Glutamatergic neuron (in vitro differentiated cells): ENCODE results near the gene PCDHA7. TPM values are rescaled to one million over a fixed set of nuclear protein-coding genes. Genes with fewer than 3 reads are reported as not detected.

Source experiments
- DNase-seq: peaks from one replicate; pipeline ENCODE4 v3.0.0; 2022
- H3K27ac Mint-ChIP-seq: one replicate; pipeline ENCODE4 v1.8.0; 2020; ENCODE audit warnings: mild to moderate bottlenecking, mixed read lengths, inconsistent platforms; ENCODE audit not compliant: unreplicated experiment
- H3K27me3 Mint-ChIP-seq: one replicate; pipeline ENCODE4 v1.8.0; 2020; ENCODE audit warnings: mild to moderate bottlenecking, moderate library complexity, mixed read lengths, inconsistent platforms; ENCODE audit not compliant: unreplicated experiment
- H3K36me3 Mint-ChIP-seq: one replicate; pipeline ENCODE4 v1.8.0; 2020; ENCODE audit warnings: mild to moderate bottlenecking, mixed read lengths, inconsistent platforms; ENCODE audit not compliant: unreplicated experiment
- H3K4me1 Mint-ChIP-seq: one replicate; pipeline ENCODE4 v1.8.0; 2020; ENCODE audit warnings: mild to moderate bottlenecking, low read depth, mixed read lengths, inconsistent platforms; ENCODE audit not compliant: unreplicated experiment
- H3K4me3 Mint-ChIP-seq: one replicate; pipeline ENCODE4 v1.8.0; 2020; ENCODE audit warnings: mild to moderate bottlenecking, mixed read lengths, inconsistent platforms; ENCODE audit not compliant: unreplicated experiment
- H3K9me3 Mint-ChIP-seq: one replicate; pipeline ENCODE4 v1.8.0; 2020; ENCODE audit warnings: mild to moderate bottlenecking, moderate library complexity, mixed read lengths, inconsistent platforms; ENCODE audit not compliant: unreplicated experiment
- total RNA-seq: library from RNA; stranded (reverse); fragmentation: NEBNext Ultra II Directional; extraction: Animal tissue kit (Norgen Biotek cat#: 25700); gene quantifications from one replicate; pipeline ENCODE4 v1.2.1, GENCODE V29; 2021; ENCODE audit not compliant: unreplicated experiment
- TF ChIP-seq, protein P1 (sequence below): fragments of 200-600 bp; sonication (generic); IDR thresholded peaks from one replicate; pipeline ENCODE4 v1.5.0; 2021; ENCODE audit not compliant: partially characterized antibody, unreplicated experiment

PCDHA7 gene
- total RNA-seq, 1 donor from 2014 or later = 22.9 TPM

DNA sequence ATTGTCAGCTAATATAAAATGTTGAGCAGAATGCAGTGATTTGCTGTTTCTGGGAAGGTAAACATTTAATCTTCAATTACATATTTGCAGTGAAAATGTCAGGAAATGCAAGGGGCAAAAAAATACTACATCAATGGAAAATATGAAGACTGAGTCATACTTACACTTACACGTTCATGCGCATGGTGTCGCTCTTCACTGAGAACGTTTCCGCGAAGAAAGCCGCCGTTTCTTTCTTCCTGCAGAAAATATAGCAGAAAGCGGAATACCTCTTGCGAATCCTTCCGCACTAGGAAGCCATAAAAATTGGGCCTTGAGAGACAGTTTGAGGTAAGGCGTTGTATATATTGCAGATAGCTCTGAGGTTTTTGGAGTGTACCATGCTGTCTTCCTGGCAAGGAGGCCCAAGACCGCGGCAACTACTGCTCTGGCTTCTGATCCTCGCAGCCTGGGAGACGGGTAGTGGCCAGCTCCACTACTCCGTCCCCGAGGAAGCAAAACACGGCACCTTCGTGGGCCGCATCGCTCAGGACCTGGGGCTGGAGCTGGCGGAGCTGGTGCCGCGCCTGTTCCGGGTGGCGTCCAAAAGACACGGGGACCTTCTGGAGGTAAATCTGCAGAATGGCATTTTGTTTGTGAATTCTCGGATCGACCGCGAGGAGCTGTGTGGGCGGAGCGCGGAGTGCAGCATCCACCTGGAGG lies 48.0 kb downstream of the PCDHA7 start, which contains the start of gene PCDHA13:
Gene PCDHA13 (plus strand): TSS at position 236 of the 702 bp plus-strand sequence. CDS start 145 bp downstream, at position 381.
- DNase-seq = no peak
- TF ChIP-seq, protein P1, sequence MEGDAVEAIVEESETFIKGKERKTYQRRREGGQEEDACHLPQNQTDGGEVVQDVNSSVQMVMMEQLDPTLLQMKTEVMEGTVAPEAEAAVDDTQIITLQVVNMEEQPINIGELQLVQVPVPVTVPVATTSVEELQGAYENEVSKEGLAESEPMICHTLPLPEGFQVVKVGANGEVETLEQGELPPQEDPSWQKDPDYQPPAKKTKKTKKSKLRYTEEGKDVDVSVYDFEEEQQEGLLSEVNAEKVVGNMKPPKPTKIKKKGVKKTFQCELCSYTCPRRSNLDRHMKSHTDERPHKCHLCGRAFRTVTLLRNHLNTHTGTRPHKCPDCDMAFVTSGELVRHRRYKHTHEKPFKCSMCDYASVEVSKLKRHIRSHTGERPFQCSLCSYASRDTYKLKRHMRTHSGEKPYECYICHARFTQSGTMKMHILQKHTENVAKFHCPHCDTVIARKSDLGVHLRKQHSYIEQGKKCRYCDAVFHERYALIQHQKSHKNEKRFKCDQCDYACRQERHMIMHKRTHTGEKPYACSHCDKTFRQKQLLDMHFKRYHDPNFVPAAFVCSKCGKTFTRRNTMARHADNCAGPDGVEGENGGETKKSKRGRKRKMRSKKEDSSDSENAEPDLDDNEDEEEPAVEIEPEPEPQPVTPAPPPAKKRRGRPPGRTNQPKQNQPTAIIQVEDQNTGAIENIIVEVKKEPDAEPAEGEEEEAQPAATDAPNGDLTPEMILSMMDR = no peak
- no peak within 1 kb of the TSS for H3K27ac Mint-ChIP-seq
- peaks cover 36% of the 10 kb centered on the region for H3K36me3 Mint-ChIP-seq
- H3K4me1 Mint-ChIP-seq = no peaks in the 10 kb centered on the region
- peak within 1 kb of the TSS; percentile 47 for H3K4me3 Mint-ChIP-seq
- H3K9me3 Mint-ChIP-seq = peaks cover 4% of the 10 kb centered on the region
- H3K27me3 Mint-ChIP-seq = no peaks in the 10 kb centered on the region

DNA sequence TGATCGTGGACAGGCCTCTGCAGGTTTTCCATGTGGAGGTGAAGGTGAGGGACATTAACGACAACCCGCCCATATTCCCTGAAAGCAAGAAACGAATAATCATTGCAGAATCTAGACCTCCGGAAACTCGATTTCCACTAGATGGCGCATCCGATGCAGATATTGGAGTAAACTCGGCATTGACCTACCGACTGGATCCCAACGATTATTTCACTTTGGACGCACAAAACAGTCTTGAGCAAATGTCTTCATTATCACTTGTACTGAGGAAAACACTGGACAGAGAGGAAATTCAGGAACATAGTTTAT lies 48.5 kb downstream of the PCDHA7 start:
- TF ChIP-seq, protein P1 = no peak
- peaks cover 3% of the 10 kb centered on the region for H3K9me3 Mint-ChIP-seq
- no peaks in the 10 kb centered on the region for H3K4me1 Mint-ChIP-seq
- H3K27me3 Mint-ChIP-seq = no peaks in the 10 kb centered on the region
- no peak for DNase-seq
- H3K36me3 Mint-ChIP-seq = peaks cover 34% of the 10 kb centered on the region
- H3K4me3 Mint-ChIP-seq = peak overlapping the region; percentile 47
- H3K27ac Mint-ChIP-seq = no peak overlapping the region

DNA sequence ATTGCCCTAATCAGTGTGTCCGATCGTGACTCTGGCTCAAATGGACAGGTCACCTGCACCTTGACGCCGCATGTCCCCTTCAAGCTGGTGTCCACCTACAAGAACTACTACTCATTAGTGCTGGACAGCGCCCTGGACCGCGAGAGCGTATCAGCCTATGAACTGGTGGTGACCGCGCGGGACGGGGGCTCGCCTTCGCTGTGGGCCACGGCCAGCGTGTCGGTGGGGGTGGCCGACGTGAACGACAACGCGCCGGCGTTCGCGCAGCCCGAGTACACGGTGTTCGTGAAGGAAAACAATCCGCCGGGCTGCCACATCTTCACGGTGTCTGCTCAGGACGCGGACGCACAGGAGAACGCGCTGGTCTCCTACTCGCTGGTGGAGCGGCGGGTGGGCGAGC lies 49.3 kb downstream of the PCDHA7 start:
- Mint-ChIP-seq H3K4me1 (no peaks in the 10 kb centered on the region), H3K27ac (no peak overlapping the region), H3K4me3 (no peak overlapping the region), H3K9me3 (peaks cover 3% of the 10 kb centered on the region), H3K27me3 (no peaks in the 10 kb centered on the region), H3K36me3 (peaks cover 32% of the 10 kb centered on the region)
- TF ChIP-seq, protein P1 = no peak
- no peak for DNase-seq

DNA sequence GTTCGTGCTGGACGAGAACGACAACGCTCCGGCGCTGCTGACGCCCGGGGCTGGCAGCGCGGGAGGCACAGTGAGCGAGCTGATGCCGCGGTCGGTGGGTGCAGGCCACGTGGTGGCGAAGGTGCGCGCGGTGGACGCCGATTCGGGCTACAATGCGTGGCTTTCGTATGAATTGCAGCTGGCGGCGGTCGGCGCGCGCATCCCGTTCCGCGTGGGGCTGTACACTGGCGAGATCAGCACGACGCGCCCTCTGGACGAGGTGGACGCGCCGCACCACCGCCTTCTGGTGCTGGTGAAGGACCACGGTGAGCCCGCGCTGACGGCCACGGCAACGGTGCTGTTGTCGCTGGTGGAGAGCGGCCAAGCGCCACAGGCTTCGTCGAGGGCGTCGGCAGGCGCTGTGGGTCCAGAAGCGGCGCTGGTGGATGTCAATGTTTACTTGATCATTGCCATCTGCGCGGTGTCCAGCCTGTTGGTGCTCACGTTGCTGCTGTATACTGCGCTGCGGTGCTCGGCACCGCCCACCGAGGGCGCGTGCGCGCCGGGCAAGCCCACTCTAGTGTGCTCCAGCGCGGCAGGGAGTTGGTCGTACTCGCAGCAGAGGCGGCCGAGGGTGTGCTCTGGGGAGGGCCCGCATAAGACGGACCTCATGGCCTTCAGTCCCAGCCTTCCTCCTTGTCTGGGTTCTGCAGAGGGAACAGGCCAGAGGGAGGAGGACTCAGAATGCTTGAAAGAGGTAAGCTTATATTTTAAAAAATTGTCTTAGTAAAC lies 50.0 kb downstream of the PCDHA7 start:
- H3K27me3 Mint-ChIP-seq = no peaks in the 10 kb centered on the region
- no peaks in the 10 kb centered on the region for H3K4me1 Mint-ChIP-seq
- TF ChIP-seq, protein P1 = no peak
- no peak overlapping the region for H3K27ac Mint-ChIP-seq
- peaks cover 27% of the 10 kb centered on the region for H3K36me3 Mint-ChIP-seq
- no peak overlapping the region for H3K4me3 Mint-ChIP-seq
- no peak for DNase-seq
- H3K9me3 Mint-ChIP-seq = peaks cover 3% of the 10 kb centered on the region

Other genes starting within 250 kb of the PCDHA7 start
- gene CD14, start 201.1 kb upstream of the PCDHA7 start, total RNA-seq = 0.64 TPM
- 12.5 TPM for gene TMCO6, start 194.8 kb upstream of the PCDHA7 start, total RNA-seq
- 59.6 TPM for gene NDUFA2, start 186.6 kb upstream of the PCDHA7 start, total RNA-seq
- gene IK, start 186.4 kb upstream of the PCDHA7 start, total RNA-seq = 87.9 TPM
- gene WDR55, start 169.4 kb upstream of the PCDHA7 start, total RNA-seq = 31.5 TPM
- gene DND1, start 160.7 kb upstream of the PCDHA7 start, total RNA-seq = 5.4 TPM
- 162 TPM for gene HARS1, start 142.9 kb upstream of the PCDHA7 start, total RNA-seq
- 56.7 TPM for gene HARS2, start 142.8 kb upstream of the PCDHA7 start, total RNA-seq
- 71.3 TPM for gene ZMAT2, start 133.8 kb upstream of the PCDHA7 start, total RNA-seq
- gene PCDHA1, start 48.1 kb upstream of the PCDHA7 start, total RNA-seq = 0.69 TPM
- 20.9 TPM for gene PCDHA2, start 39.4 kb upstream of the PCDHA7 start, total RNA-seq
- 17.9 TPM for gene PCDHA3, start 33.2 kb upstream of the PCDHA7 start, total RNA-seq
- gene PCDHA4, start 27.2 kb upstream of the PCDHA7 start, total RNA-seq = 29.7 TPM
- gene PCDHA5, start 12.7 kb upstream of the PCDHA7 start, total RNA-seq = 11.8 TPM
- gene PCDHA6, start 6.3 kb upstream of the PCDHA7 start, total RNA-seq = 29.8 TPM
- gene PCDHA8, start 6.9 kb downstream of the PCDHA7 start, total RNA-seq = 14.6 TPM
- gene PCDHA9, start 14.1 kb downstream of the PCDHA7 start, total RNA-seq = 18.9 TPM
- gene PCDHA10, start 21.6 kb downstream of the PCDHA7 start, total RNA-seq = 47.7 TPM
- 23.2 TPM for gene PCDHA11, start 34.7 kb downstream of the PCDHA7 start, total RNA-seq
- gene PCDHA12, start 41.0 kb downstream of the PCDHA7 start, total RNA-seq = 32.4 TPM
- gene PCDHA13, start 47.9 kb downstream of the PCDHA7 start, total RNA-seq = 10.2 TPM
- 25.2 TPM for gene PCDHAC1, start 92.0 kb downstream of the PCDHA7 start, total RNA-seq
- 6.0 TPM for gene PCDHAC2, start 132.2 kb downstream of the PCDHA7 start, total RNA-seq
- not detected for gene PCDHB1, start 217.1 kb downstream of the PCDHA7 start, total RNA-seq